Right hindlimb (tissue), 1 donor: ENCODE measurements around the gene RFC5.
"Not testable (repeated sequence)": the region's sequence is repeated elsewhere in the genome, so short reads cannot be mapped to it uniquely, and the experiment has no call there.

ENCODE experiments used
- DNase-seq: peaks from one replicate; pipeline ENCODE4 v3.0.0-alpha.2; 2018

The RFC5 gene

DNA sequence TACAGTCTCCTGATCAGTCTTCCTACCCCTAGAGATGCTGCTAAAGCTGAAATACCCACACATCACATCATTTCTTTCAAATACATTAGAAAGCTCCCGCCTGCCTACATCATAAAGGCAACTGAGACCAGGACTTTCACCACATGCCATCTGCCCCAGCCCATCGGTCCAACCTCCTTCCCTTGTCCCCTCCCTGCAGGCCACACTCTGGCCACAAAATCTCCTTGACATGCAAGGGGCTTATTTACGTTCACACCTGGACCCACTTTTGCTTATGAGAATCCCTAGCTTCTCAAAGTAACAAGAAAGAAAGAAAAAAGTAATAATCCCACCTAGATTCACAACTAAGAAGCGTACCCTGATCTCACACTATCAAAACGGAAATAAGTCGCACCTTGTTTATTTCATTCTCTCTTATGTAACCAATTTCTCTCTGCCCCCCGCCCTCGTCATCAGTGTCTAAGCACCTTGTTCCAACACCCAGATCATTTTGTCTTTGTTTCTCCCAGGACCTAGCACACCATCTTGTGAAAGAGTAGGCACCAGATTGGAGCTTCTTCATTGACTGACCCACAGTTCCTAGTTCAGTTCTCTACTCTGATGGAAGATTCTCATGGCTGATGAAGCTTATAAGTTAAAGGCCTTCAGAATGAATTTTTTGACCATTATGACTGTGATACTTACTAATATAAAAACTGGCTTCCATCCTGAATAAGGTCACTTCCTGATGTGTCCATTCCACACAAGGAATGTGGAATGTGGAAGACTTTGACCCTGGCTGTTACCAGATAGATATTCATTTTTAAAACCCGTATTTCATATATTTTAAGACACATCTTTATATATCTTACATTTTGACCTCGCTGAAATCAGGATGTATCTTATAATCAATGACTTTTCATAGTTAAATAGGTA, 36.8 kb downstream of the RFC5 start:
- no peak for DNase-seq

DNA sequence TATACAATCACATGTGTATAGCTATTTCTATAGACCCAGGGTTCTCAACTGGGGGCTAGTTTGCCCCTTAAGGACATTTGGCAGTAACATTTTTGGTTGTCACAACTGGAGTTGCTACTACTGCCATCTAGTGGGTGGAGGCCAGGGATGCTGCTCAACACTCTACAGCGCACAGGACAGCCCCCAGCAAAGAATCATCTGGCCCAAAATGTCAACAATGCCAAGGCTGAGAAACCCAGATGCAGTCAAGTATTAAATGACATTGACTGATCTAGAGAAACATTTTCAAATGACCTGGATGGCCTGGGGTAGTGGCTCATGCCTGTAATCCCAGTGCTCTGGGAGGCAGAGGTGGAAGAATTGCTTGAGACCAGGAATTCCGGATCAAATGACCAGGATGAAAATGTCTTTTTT, 38.6 kb downstream of the RFC5 start:
- DNase-seq: peak; percentile 32

DNA sequence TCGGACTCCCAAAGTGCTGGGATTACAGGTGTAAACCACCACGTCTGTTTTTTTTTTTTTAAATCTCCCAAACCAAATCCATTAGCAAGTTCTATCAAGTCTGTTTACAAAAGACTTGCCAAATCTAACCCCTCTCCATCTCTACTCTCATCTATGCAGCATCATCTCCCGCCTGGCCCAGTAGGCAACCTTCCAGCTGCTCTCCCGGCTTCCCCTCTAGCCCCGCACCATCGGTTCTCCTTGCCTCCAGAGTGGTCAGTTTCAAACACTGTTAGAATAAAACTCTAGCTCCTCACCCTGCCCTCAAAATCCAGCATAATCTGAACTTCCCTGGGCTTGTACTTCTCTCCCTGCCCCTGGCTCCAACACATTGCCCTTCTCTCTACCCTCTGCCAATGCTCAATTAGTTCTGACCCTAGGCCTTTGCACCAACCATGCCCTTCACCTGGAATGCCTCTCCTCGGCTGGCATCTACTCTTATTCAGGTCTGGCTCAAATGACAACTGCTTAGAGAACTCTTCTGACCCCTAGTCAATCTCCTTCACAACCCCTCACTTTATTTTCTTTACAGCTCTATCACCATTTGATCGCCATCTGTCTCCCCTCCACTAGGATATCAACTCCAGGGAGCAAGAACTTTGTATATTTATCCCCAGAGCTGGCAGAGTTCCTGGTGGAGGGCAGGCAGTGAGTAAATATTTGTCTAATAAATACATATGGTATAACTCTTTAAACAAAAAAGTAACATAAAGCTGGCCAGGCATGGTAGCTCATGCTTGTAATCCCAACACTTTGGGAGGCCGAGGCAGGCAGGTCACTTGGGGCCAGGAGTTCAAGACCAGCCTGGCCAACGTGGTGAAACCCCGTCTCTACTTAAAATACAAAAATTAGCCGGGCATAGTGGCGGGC, 39.6 kb downstream of the RFC5 start:
- DNase-seq: no peak

DNA sequence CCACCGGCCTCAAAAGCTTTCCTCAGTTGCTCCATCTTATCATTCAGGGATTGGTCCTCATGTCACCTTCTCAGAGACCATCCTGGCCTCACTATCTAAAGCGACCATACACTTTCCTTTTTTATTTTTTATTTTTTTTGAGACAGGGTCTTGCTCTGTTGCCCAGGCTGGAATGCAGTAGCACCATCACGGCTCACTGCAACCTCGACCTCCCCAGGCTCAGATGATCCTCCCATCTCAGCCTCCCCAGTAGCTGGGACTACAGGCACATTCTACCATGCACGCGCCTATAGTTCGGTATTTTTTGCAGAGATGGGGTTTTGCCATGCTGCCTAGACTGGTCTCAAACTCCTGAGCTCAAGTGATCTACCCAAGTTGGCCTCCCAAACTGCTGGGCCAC, 41.7 kb downstream of the RFC5 start:
- no peak for DNase-seq

DNA sequence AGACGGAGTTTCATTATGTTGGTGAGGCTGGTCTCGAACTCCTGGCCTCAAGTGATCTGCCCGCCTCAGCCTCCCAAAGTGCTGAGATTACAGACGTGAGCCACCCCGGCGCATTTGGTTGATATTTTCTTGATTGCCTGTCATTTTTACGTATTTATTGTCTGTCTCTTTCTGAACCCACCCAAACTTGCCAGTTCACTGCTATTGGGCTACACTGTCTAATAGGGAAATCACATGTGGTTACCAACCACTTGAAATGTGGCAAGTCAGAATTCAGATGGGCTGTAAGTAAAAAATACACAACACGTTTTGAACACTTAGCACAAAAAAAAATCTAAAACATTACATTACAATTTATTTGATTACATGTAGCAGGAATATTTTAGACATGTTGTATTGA, 42.4 kb downstream of the RFC5 start:
- DNase-seq: no peak

DNA sequence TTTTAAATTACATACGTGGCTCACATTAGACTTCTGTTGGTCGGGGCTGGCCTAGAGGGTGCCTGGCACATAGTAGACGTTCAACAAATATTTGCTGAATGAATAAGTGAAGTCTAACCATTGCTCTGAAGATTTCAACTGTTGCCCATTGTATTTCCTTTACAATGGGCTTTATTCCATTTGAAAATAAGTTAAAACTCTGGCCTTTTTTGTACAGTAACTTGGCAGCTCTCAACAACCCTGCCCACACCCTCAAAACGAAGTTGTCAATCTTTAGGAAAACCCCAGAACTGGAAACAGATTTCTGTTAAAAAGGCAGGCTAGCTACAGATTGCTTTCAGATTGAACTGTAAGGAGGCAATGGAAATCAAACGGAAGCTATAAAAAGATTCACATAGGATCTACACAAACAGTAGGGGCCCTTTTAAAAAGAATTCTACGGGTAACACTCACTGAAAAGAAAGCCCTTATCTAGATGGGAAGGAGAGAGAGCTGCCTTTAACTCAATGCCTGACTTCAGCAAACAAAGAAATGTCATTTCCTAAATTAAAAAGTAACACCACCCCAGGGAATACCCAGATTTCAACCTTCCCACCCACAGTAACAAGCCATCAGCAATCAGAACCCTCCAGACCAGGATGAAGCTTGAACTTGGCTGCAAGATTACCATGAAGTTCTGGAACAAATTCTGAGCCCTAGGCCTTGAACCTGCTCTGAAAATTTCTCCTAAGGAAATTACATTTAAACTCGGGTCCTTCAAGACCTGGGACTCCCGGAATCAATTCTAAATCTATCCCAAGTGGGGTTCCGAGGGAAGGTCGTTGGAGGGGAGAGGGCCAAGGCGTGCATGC, 43.1 kb downstream of the RFC5 start:
- no peak for DNase-seq

DNA sequence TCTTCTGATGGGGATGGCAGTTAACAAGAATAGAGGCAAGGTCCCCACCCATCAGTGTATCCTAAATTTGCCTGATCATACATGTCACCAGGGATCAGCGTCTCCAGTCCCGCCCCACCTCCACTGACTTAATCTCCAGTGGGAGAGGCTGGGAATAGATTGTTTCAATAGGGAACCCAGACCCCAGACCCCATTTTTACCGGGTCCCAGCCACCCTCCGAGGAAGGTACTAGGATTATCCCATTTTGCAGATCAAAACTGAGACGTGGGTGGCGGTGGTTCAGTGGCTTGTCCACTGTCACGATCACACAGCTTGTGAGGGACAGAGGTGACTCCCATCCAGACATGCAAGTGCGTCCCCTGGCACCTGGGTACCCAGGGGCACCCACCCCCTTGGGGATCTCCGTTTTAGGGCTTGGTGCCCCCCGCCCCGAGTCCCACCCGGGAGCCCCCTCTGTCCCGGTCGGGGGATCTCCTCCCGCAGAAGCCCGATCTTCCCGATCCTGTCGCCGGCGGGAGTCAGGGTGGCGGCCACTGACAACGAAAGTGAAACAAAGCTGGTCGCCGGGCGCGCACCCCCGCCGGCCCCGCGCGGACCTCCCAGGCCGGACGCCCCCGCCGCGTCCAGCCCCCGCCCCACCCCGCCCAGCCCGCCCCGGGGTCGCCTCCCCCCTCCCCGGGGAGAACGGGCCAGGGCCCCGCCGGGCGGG, 44.0 kb downstream of the RFC5 start:
- peak; percentile 68 for DNase-seq

DNA sequence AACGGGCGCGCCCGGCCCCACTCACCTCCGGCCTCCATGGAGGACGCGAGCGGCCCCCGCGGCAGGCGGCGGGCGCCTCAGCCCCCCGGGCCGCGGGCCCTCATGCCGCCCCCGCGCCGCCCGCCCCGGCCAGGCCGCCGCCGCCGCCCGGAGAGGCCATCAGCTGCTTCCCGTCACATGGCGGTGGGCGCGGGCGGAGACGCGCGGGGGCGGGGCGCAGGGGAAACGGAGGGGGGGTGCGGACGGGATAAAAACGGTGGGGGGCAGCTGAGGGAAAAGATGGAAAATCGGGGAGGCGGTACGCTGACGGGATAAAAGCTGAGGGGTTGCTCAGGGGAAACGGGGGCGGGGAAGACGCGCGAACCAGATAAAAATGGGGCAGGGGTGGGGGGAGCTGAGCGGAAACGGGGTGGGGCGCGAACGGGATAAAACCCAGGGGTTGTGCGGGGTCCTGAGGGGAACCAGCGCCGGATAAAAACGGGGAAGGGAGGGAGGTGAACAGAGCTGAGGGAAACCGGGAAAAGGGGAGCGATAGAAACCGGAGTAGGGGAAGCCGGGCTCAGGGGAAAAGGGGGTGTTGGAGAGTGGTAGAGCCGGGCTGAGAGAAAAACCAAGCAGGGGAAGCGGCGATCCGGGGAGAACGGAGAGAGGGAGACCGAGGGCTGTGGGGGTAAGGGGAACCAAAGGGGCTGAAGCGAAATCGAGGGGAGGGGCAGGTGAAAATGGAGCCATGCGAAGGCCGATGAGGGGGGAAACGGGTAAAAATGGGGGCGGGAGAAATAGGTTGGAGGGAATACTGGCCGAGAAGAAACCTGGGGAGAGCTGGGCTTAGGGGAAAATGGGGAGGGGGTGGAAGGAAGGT, 44.7 kb downstream of the RFC5 start, which contains the start of gene WSB2:
Gene WSB2, minus strand, starts transcription at position 169 of the 862 bp plus-strand sequence. Its CDS starts 131 bp downstream, at position 38.
- DNase-seq: peak; percentile 91

DNA sequence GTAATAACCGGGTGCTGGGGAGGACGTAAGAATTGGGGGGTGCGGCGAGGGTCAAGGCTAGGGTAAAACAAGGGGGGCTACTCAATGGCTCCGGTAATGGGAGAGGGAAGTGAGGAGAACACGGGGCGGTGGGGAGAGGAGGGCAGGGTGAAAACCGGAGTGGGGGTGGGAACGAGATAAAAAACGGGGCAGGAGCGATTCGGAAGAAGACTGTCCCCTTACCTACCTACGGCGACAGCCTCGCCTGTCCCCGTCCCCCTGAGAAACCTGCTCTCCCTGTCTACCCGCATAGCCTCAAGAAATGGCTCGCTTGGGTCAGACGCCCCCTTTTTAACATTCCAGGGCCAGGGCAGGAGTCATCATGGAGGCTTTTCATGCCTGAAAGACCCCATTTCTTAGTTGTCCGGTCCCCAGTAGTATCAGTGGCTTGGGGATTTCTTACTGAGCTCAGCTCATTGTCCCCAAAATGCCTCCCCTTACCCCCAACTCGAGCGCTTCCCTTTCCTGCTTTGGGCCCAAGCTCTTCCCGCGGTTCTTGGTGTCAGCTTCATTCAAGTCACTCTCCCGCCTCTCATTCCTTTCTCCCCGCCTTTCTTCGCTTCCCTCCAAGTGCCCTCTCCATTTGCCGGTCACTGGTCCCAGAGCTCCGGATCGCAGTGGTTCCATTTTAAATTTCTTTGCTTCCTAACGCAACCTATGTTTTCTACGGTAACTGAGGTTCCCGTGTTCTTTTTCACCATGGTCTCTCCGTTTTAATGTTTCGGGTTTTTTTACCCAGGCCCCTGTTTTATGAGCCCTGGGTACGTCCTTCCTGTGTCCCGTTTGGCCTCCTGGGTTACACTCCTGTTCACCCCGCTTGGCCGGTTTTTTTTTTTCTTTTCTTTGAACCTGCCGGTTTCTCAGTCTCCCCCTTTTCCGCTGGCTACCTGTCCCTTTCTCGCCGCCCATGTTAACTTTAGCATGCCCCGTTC, 45.7 kb downstream of the RFC5 start:
- peak; percentile 64 for DNase-seq

DNA sequence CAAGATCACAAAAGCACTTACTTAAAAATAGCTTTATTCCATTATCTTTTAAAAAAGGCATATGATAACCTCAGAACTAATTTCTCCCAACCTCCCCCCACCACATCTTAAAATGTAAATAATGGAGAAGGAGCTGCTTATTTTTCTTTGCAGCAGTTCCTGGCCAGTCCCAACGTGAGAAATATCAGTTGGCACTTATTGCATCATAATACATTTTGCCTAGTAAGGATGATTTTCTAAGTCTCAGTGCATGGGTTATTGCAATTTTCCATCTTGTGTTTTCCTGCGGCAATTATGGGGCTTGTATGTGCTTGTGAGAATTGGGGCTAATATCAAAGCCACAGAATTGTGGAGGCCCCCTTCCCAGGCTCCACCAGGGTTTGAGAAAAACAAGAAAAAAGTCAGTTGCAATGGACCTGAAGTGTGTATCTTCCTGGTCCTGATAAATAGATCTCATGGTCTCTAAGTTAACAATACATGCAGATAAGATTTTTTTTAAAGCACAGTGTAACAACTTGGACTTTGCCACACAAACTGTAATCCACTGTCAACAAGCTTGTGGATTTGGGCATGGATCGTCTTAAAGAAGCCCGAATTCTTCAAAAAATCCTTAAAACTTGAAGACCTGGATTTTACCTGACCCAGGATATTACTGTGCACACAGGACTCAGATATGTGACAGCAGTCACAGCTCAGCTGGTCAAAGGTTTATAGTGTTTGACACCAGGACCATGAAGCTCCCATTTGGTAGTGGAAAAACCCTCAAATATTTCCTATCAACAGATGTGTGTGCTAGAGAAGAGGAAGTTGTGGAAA, 47.3 kb downstream of the RFC5 start:
- DNase-seq: no peak

DNA sequence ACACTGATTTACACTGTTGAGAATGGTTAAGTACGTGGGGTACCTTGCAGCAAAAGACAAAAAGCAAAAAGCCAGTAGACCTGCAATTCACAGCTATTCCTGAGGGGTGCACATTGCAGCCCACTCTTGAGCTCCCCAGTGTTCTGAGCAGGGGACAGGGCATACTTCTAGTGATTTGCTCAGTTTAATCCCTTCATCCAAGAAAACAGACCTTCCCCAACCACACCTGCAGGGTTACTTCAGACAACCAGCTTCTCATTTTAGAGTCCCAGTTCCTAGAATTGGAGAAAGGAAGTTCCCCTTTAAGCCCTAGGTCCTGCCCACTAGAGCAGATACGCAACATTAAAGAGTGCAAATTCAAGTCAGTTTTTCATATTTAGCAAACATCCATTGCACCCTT, 48.1 kb downstream of the RFC5 start:
- no peak for DNase-seq

DNA sequence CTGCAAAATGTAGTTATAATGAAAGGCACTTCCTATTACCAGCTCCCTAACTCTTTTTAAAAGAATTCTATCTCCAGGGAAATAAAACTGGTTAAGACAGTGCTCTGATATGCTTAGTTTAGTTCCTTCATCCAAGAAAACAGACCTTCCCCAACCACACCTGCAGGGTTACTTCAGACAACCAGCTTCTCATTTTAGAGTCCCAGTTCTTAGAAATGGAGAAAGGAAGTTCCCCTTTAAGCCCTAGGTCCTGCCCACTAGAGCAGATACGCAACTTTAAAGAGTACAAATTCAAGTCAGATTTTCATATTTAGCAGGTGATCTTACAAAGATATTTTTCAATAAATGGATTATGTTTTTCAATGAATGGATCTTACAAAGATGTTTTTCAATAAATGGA, 48.9 kb downstream of the RFC5 start:
- DNase-seq: no peak

DNA sequence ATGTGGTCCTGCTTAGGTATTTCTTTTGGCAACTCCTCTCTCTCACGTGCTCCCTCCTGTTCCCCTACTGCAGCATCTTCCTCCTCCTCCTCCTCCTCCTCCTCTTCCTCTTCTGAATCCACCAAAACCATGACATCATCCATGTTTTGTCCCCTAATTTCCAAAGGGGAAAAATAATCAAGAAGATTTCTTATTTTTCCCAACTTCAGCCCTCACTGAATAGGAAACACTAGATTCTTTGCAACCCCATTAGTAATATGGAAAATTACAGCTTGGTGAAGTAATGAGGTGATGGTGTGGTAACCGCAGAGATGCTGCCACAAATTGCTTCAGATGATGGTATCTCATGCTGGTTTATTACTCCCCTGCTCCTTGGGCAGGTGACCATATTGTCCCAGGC, 51.9 kb downstream of the RFC5 start:
- DNase-seq: no peak

DNA sequence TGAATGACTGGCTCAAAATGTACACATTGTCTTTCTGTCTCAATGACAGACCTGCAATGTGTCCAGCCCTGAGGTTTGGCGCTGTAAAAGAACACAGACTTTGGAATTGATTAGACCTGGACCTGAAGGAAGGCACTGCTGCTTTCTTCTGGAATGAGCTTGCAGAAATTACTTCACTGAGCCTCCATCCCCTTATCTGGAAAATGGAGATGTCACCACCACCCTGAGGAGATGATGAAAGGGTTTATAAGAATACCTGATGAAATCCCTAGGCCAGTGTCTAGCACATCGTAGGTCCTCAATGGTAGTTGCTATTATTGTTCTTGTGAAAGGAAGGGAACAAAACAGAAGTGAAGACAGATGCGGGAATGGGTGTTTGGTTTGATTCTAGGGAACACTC, 54.1 kb downstream of the RFC5 start:
- no peak for DNase-seq

DNA sequence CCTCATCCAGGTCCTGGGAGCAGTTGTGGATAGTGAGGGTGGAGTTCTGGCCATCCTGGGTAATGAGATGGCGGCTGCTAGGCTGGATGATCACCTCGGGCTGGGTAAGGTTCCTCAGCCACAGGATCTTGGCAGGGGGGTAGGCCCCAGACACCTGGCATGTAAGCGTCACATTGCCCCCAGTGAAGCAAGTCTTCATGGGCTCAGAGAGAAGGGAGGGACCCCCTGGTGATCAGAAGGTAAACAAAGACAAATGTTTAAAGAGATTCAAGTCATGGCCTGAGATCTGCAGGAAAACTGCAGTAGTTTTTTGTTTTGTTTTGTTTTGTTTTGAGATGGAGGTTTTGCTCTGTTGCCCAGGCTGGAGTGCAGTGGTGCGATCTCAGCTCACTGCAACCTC, 57.3 kb downstream of the RFC5 start:
- no peak for DNase-seq

DNA sequence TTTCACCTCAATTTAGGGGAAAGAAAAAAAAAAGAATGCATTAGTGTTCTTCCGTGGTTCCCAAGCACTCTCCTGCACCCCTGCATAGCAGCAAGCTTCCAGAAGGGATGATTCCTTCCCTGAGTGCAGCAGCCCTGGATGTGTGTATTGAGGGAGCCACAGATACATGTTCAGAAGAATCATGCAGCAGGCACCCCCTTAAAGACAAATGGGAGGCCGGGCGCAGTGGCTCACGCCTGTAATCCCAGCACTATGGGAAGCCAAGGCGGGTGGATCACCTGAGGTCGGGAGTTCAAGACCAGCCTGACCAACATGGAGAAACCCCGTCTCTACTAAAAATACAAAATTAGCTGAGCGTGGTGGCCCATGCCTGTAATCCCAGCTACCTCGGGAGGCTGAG, 65.0 kb downstream of the RFC5 start:
- DNase-seq: not testable (repeated sequence)
